Suprapubic skin (tissue), 4 donors: ENCODE measurements around the gene ENDOD1.

ENCODE experiments used
- POLR2A ChIP-seq, 2 donors: fragments of 450-650 bp; IDR thresholded peaks; one replicate each; pipeline ENCODE4 v1.6.1; 2017; ENCODE audit warnings: antibody characterized with exemption in 2 of 2, mild to moderate bottlenecking in 2 of 2, moderate library complexity in 2 of 2
- POLR2AphosphoS5 ChIP-seq, 3 donors: sonication (generic); formaldehyde crosslinking; IDR thresholded peaks; one replicate each; pipeline ENCODE4 v1.6.1; 2017; ENCODE audit warnings: antibody characterized with exemption in 3 of 3
- TF ChIP-seq, protein P1 (sequence below), 2 donors: fragments of 200-600 bp in 1 of 2; fragments of 450-650 bp in 1 of 2; sonication (generic) in 1 of 2; IDR thresholded peaks; one replicate each; pipeline ENCODE4 v1.5.1; 2016 to 2019; ENCODE audit warnings: antibody characterized with exemption in 2 of 2, mild to moderate bottlenecking in 1 of 2, moderate library complexity in 1 of 2

DNA sequence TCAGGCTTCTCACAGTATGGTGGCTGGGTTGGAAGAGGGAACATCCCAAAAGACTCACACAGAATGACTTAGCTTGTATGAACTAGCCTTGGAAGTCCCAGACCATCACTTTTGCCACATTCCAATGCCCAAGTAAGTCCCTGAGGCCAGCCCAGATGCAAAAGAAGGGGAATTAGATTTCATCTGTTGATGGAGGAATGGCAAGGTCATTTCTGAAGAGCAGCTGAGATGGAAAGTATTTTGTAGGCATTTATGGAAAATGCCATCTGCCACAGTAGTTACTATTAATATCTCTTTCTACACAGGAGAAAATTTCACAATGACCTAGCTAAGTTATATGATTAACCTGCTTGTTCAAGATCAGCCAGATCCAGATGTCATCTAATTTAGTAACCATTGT lies 58.8 kb downstream of the ENDOD1 start:
- TF ChIP-seq, protein P1, sequence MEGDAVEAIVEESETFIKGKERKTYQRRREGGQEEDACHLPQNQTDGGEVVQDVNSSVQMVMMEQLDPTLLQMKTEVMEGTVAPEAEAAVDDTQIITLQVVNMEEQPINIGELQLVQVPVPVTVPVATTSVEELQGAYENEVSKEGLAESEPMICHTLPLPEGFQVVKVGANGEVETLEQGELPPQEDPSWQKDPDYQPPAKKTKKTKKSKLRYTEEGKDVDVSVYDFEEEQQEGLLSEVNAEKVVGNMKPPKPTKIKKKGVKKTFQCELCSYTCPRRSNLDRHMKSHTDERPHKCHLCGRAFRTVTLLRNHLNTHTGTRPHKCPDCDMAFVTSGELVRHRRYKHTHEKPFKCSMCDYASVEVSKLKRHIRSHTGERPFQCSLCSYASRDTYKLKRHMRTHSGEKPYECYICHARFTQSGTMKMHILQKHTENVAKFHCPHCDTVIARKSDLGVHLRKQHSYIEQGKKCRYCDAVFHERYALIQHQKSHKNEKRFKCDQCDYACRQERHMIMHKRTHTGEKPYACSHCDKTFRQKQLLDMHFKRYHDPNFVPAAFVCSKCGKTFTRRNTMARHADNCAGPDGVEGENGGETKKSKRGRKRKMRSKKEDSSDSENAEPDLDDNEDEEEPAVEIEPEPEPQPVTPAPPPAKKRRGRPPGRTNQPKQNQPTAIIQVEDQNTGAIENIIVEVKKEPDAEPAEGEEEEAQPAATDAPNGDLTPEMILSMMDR (IDR thresholded peaks at IDR 0.05) = no peak
- no peak for TF ChIP-seq POLR2AphosphoS5 (IDR thresholded peaks at IDR 0.05)
- TF ChIP-seq POLR2A (IDR thresholded peaks at IDR 0.05) = no peak
